SU-DHL-6 (cell line): ENCODE measurements around the gene KLHL24.

Source experiments
- EZH2phosphoT487 ChIP-seq: fragments of 200-600 bp; sonication (generic), shearing (Covaris generic); conservative IDR thresholded peaks from 2 replicates; pipeline ENCODE4 v1.6.1; 2018; ENCODE audit warnings: mild to moderate bottlenecking, antibody characterized with exemption, low read length, moderate library complexity, mixed read lengths
- TF ChIP-seq, protein P1 (sequence below): fragments of 200-600 bp; sonication (generic); IDR thresholded peaks from one replicate; pipeline ENCODE4 v1.5.1; 2017; ENCODE audit warnings: antibody characterized with exemption, mild to moderate bottlenecking, low read length, moderate library complexity; ENCODE audit not compliant: insufficient read depth, poor library complexity, severe bottlenecking

- TF ChIP-seq, protein P1, sequence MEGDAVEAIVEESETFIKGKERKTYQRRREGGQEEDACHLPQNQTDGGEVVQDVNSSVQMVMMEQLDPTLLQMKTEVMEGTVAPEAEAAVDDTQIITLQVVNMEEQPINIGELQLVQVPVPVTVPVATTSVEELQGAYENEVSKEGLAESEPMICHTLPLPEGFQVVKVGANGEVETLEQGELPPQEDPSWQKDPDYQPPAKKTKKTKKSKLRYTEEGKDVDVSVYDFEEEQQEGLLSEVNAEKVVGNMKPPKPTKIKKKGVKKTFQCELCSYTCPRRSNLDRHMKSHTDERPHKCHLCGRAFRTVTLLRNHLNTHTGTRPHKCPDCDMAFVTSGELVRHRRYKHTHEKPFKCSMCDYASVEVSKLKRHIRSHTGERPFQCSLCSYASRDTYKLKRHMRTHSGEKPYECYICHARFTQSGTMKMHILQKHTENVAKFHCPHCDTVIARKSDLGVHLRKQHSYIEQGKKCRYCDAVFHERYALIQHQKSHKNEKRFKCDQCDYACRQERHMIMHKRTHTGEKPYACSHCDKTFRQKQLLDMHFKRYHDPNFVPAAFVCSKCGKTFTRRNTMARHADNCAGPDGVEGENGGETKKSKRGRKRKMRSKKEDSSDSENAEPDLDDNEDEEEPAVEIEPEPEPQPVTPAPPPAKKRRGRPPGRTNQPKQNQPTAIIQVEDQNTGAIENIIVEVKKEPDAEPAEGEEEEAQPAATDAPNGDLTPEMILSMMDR = no peak
- no peak for TF ChIP-seq EZH2phosphoT487
Measured at GRCh38 chr3:183690402-183690995, 55.1 kb downstream of the KLHL24 start.
